HG03520 (cell line): ENCODE results near the gene ZNF599.

ENCODE experiments used
- ATAC-seq: cut with Tn5 transposase; IDR thresholded peaks from one replicate; pipeline ENCODE4 v1.9.1; 2021; ENCODE audit warnings: mild to moderate bottlenecking, moderate library complexity; ENCODE audit not compliant: unreplicated experiment

ZNF599 gene

GRCh38 chr19:34744896-34745690 lies 27.9 kb downstream of the ZNF599 start:
- no peak for ATAC-seq

- ATAC-seq = no peak
These were observed 38.4 kb downstream of the ZNF599 start for GRCh38 chr19:34734537-34735103.

GRCh38 chr19:34733746-34734536 lies 39.1 kb downstream of the ZNF599 start, which contains the start of gene ZNF181:
TSS of gene ZNF181 (plus strand) at chr19:34734243. CDS start at chr19:34735038, 795 bp downstream.
- peak; percentile 67 for ATAC-seq

- peak; percentile 18 for ATAC-seq
These were observed 39.7 kb downstream of the ZNF599 start for GRCh38 chr19:34733266-34733745.

GRCh38 chr19:34732612-34733211 lies 40.3 kb downstream of the ZNF599 start:
- no peak for ATAC-seq

GRCh38 chr19:34731964-34732363 lies 41.1 kb downstream of the ZNF599 start:
- no peak for ATAC-seq

- ATAC-seq = no peak
These were observed 41.8 kb downstream of the ZNF599 start for GRCh38 chr19:34731019-34731829.

GRCh38 chr19:34725400-34725799 lies 47.6 kb downstream of the ZNF599 start:
- ATAC-seq = no peak

- no peak for ATAC-seq
These were observed 50.7 kb downstream of the ZNF599 start for GRCh38 chr19:34722353-34722752.

GRCh38 chr19:34715357-34715756 lies 57.7 kb downstream of the ZNF599 start:
- no peak for ATAC-seq

GRCh38 chr19:34713262-34713637 lies 59.8 kb downstream of the ZNF599 start:
- no peak for ATAC-seq

- ATAC-seq = no peak
These were observed 60.4 kb downstream of the ZNF599 start for GRCh38 chr19:34712395-34713261.

GRCh38 chr19:34711890-34712289 lies 61.1 kb downstream of the ZNF599 start:
- no peak for ATAC-seq
